Sigmoid colon (tissue), 3 donors: ENCODE measurements around the gene SPATA6.

ENCODE experiments used
- POLR2A ChIP-seq, 2 donors: fragments of 450-650 bp; IDR thresholded peaks; one replicate each; pipeline ENCODE4 v1.6.1; 2016; ENCODE audit warnings: antibody characterized with exemption in 2 of 2, mild to moderate bottlenecking in 2 of 2, moderate library complexity in 2 of 2
- TF ChIP-seq, protein P1 (sequence below), 4 experiments: fragments of 450-650 bp in 3 of 4; fragments of 200-600 bp in 1 of 4; IDR thresholded peaks; one replicate each; pipeline ENCODE4 v1.5.1; 2016 to 2019; ENCODE audit warnings: antibody characterized with exemption in 4 of 4, mild to moderate bottlenecking in 3 of 4, moderate library complexity in 2 of 4

DNA sequence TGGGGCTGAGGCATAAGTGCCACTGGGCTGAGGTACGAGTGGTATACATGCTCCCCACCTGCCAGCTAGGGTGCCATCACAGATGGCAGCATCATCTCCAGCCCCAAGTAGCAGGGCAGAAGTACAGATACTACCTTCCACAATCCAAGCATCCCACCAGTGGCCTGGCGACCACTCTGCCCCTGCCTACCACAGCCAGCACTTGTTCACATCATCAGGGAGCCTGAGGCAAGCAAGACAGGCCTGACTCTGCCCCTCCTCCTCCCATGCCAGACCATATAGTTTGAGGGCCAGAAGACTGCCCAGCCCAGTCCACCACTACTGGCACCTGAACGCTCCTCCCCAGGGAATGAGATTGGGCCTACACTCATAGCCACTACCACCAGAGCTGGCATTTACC, 84.6 kb downstream of the SPATA6 start:
- TF ChIP-seq, protein P1, sequence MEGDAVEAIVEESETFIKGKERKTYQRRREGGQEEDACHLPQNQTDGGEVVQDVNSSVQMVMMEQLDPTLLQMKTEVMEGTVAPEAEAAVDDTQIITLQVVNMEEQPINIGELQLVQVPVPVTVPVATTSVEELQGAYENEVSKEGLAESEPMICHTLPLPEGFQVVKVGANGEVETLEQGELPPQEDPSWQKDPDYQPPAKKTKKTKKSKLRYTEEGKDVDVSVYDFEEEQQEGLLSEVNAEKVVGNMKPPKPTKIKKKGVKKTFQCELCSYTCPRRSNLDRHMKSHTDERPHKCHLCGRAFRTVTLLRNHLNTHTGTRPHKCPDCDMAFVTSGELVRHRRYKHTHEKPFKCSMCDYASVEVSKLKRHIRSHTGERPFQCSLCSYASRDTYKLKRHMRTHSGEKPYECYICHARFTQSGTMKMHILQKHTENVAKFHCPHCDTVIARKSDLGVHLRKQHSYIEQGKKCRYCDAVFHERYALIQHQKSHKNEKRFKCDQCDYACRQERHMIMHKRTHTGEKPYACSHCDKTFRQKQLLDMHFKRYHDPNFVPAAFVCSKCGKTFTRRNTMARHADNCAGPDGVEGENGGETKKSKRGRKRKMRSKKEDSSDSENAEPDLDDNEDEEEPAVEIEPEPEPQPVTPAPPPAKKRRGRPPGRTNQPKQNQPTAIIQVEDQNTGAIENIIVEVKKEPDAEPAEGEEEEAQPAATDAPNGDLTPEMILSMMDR (IDR thresholded peaks at IDR 0.05): no peak
- no peak for TF ChIP-seq POLR2A (IDR thresholded peaks at IDR 0.05)
